GM19351 (cell line): ENCODE measurements around the gene MAP3K5.

ENCODE experiments used
- ATAC-seq: cut with Tn5 transposase; IDR thresholded peaks from one replicate; pipeline ENCODE4 v1.9.1; 2021; ENCODE audit warnings: mild to moderate bottlenecking, moderate library complexity; ENCODE audit not compliant: unreplicated experiment

Gene MAP3K5

GRCh38 chr6:136550045-136550329 lies 242.3 kb downstream of the MAP3K5 start:
- ATAC-seq = peak; percentile 58

GRCh38 chr6:136549300-136550044 lies 242.8 kb downstream of the MAP3K5 start:
- peak; percentile 4 for ATAC-seq

GRCh38 chr6:136548582-136549299 lies 243.5 kb downstream of the MAP3K5 start:
- ATAC-seq = no peak

DNA sequence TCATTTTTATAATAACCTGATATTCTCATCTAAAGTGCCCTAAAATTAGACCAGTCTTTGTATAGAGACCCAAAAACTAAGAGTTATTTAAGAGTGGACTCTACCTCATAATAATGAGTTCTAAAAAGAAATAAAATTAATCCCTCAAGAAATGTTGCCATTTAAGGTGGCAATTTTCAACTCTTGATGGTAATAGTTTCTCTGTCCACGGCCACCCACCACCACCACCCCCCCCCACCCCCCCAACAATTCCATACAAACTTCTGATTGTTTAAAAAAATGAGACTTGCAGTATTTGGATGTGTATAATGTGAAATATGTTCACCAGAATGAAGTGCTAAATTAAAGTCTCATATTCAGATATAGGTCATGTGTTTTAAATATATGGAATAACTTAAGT lies 244.4 kb downstream of the MAP3K5 start:
- ATAC-seq = no peak

DNA sequence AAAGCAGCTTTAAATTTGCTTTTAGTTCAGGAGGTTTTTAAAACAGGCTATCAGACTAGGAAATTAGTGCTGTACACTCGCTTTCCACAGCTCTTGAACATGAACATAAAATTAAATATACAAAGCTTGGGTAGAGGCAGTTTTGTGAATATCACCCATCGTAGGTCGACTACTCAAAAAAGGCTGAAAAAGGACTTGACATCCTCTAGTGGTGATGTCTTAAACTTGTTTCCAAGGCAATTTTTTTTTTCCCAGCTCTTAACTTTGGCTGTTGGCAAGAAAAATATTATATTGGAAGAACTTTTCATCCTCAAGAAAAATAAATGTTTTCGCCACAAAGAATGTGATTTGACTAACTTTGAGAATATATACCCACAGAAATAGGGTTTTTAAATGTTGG lies 244.9 kb downstream of the MAP3K5 start:
- no peak for ATAC-seq

DNA sequence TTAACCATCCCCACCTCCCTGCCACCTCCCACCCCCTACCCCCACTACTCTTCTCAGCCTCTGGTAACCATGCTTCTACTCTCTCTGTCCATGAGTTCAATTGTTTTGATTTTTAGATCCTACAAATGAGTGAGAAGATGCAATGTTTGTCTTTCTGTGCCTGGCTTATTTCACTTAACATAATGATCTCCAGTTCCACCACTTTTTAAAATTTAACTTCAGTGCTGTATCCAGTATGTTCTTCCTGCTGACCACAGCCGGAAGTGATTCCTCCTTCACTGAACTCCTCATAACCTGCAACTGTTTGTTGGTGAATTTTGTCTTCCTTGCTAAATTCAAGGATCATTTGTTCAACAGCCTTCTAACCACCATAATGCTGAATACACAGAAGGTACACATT lies 245.9 kb downstream of the MAP3K5 start:
- ATAC-seq = no peak

GRCh38 chr6:136544326-136544725 lies 248.0 kb downstream of the MAP3K5 start:
- ATAC-seq = no peak

DNA sequence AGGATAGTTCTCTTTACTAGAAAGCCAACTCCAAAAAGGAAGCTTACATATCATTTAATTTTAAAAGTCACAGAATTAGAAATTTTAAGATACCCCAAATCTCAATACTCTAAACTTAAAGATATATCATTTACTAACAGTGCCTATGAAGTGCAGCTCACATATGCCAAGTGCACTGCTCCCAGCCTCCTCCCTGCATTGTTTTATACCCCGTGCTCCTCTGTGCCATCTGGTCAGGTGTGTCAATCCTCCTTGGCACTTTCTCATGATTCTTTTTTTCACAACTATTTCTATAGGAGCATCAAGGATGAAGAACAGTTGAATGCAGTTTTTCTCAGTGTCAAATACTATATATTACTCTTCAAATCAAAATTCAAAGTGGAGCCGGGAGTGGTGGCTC lies 250.9 kb downstream of the MAP3K5 start:
- no peak for ATAC-seq

DNA sequence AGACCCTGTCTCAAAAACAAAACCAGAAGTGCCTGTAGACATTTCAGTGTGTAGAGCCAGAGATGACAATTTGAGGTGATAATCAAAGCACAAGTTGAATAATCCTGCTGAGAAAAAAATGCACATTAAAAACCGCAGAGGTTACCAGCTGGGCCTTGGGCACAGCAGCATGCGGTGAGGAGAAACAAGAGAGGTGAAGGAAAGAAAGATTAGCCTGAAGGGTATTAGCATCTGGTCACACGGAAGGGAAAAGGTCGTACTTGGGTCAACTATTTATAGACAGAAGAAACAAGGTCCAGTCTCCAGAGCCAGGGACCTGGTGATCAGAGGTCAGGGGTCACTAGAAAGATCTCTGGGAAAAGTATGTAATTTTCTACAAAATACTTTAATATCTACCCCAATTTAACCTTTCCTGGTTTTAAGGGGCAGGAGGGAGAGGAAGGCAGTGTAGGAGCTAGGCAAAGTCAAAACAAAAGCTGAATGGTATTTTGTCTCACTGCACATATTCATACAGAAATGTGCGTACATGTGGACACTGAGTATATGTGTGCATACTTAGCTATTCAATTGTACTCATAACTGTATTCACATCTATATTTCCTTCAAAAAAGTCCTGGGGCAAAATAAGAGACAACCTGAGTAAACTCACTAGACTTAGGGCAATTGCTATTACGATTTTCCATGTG lies 252.2 kb downstream of the MAP3K5 start:
- ATAC-seq = no peak

- no peak for ATAC-seq
Measured at GRCh38 chr6:136538836-136539235, 253.4 kb downstream of the MAP3K5 start.

- no peak for ATAC-seq
Measured at GRCh38 chr6:136535880-136536650, 256.2 kb downstream of the MAP3K5 start.

DNA sequence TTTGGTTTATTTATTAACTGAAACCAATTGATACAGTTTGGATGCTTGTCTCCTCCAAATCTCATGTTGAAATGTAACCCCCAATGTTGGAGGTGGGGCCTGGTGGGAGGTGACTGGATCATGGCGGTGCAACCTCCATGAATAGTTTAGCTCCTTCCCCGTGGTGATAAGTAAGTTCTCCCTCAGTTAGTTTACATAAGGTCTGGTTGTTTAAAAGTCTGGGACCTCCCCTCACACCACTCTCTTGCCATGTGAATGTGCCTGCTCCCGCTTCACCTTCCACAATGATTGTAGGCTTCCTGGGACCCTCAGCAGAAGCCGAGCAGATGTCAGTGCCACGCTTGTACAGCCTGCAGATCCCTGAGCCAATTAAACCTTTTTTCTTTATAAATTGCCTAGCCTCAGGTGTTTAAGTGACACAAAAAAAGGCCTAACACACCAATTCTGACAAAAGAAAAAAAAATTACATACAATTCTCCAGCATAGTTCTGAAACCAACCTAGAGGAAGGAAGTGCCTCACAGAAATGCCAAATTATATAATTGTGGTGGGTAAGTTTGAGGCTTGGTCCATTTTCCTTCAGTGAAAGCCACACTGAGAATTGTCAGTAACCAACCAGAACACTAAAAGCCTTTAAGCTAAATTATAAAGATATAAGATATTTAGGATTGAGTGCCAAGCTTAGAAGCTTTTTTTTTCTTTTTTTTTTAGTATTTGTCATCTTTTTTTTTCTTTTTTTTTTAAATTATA lies 257.1 kb downstream of the MAP3K5 start:
- ATAC-seq = no peak

- ATAC-seq = no peak
Measured at GRCh38 chr6:136534268-136534667, 258.0 kb downstream of the MAP3K5 start.

- ATAC-seq = no peak
Measured at GRCh38 chr6:136533487-136533886, 258.8 kb downstream of the MAP3K5 start.

GRCh38 chr6:136532030-136532429 lies 260.2 kb downstream of the MAP3K5 start:
- no peak for ATAC-seq

GRCh38 chr6:136529710-136530109 lies 262.6 kb downstream of the MAP3K5 start:
- no peak for ATAC-seq

DNA sequence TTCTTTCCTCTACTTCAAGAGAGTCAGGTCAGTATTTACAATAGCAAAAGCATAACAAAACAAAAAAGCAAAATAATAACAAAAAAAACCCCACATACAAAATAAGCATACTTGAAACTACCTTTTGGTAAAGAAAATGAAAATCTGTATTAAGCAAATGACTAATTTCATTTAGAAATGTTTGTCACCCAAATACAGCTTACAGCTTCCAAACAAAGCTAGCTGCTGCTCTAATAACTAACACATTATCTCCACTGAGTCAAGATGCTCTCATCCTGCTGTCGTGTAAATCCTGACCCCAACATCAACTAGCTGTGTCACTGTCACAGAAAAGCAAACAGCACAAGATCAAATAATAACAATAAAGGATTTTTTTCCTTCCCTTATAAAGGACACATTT lies 263.8 kb downstream of the MAP3K5 start:
- no peak for ATAC-seq

DNA sequence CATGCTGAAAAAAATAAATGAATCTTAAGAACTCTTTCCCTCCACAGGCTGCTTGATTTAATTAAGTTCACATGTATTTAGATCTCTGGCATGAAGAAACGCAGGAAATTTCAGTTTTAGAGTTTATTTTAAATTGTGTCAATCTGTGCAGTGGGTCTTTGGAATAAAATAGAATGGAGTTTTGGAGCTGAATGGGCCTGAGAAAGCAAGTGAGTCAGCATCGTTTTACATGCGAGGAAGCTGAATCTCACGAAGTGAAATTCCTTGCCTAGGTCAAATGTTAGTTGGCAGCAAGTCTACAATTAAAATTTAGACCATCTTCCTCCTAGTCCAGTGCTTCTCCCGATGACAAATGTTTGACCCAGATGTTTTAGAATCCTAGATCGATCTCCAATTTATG lies 264.4 kb downstream of the MAP3K5 start:
- ATAC-seq = no peak

- no peak for ATAC-seq
Measured at GRCh38 chr6:136526937-136527336, 265.3 kb downstream of the MAP3K5 start.

DNA sequence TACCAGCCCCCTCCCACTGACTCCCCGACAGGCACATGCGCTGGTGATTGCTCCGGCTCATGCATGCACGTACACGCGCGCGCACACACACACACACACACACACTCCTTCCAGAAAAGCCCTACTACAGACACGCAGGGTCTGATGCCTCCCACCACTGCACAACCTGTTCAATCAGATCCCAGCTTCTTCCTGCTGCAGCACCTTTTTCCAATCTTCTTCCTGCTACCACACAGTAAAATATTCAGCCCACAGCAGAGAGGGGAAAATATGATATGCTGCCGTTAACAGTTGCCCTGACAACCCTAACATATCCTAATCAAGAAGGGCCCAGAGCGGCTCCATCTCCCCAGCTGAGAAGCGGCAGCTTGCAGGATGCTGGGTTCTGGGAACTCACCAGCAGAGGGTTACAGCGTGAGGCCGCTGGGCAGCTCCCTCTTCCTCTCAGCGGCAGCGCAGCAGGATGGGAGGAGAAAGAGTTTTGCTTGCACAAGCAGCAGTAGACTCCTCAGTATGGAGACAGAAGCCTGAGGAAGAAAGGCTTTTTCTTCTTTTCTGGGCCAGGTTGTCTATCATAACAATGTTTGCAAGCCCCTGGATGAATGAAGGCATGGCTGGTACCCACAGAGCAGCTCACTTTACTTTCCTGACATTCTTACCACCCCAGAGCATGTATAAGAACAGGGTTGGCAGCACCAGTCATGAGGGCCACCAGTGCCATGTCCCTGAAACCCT lies 265.9 kb downstream of the MAP3K5 start:
- ATAC-seq = no peak
